Right forelimb (tissue), 1 donor: ENCODE measurements around the gene ZNF837.
"Not testable (repeated sequence)": the region's sequence is repeated elsewhere in the genome, so short reads cannot be mapped to it uniquely, and the experiment has no call there.

ENCODE experiments used
- DNase-seq: peaks from one replicate; pipeline ENCODE4 v3.0.0-alpha.2; 2018

The ZNF837 gene

GRCh38 chr19:58349590-58349989 is 31.2 kb downstream of the ZNF837 start:
- DNase-seq, result no peak

DNA sequence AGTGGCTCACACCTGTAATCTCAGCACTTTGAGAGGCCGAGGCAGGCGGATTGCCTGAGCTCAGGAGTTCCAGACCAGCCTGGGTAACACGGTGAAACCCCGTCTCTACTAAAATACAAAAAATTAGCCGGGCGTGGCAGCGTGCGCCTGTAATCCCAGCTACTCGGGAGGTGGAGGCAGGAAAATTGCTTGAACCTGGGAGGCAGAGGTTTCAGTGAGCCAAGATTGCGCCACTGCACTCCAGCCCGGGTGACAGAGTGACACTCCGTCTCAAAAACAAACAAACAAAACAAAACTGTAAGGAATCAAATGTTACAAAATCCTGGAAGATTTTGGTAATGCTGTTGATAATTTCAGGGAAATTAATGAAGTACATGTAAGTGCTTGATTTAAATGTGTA is 32.8 kb downstream of the ZNF837 start:
- not testable (repeated sequence) for DNase-seq

DNA sequence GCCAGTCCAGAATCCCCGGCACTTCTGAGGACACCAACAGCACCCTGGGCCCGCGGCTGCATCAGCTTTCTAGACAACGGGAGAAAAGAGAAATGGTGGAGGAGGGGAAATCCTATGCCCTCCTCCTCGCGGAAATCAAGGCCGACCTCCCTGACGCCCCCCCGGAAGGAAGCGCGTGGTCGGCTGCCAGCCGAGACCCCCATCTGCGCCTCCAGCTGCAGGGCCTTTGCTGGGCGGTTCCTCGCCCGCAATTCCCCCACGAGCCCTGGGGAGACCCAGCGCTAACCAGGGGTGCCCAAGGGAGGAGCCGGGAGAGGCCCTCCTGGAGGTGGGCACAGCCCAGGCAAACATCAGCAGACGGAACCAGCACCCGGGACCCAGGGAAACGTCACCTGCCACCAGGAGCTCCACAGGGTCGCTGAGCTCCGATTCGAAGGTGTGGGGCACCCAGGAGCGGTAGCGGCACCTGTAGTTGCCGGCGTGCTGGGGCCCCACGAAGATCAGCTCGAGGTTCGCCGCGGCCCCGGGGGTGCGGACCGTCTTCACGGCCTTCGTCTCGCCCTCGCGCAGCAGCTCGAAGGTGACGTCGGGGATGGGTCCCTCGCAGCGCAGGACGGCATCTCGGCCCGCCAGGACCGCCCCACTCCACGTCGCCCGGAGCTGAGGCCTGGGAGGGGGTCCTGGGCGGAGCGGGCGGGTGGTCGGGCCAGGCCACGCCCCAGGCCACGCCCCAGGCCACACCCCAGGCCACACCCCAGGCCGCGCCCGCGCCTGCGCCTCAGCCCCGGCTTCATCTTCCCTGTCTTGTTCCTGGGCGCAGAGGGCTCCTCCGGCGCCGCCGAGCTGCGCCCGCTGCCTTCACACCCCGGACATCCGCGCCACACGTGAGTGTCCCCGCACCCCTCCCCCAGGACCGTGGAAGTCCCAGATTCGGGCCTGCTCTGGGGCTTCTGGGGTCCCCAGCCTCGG is 33.6 kb downstream of the ZNF837 start:
- DNase-seq, result peak; percentile 73

DNA sequence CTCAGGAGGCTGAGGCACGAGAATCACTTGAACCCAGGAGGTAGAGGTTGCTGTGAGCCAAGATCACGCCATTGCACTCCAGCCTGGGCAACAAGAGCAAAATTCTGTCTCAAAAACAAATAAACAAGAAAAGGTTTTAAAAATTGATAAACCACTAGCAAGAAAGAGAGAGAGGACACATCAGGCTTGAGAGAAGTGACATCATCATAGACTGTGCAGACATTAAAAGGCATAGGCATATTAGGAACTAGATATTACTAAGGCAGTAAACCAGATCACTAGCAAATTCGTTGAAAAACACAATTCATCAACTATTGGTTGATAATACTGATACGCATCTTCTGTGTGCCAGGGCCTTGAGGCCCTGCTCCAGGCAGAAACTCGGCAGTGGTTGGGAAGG is 35.3 kb downstream of the ZNF837 start:
- DNase-seq, result no peak

- no peak for DNase-seq
Measured at GRCh38 chr19:58338825-58339558, 41.8 kb downstream of the ZNF837 start.

DNA sequence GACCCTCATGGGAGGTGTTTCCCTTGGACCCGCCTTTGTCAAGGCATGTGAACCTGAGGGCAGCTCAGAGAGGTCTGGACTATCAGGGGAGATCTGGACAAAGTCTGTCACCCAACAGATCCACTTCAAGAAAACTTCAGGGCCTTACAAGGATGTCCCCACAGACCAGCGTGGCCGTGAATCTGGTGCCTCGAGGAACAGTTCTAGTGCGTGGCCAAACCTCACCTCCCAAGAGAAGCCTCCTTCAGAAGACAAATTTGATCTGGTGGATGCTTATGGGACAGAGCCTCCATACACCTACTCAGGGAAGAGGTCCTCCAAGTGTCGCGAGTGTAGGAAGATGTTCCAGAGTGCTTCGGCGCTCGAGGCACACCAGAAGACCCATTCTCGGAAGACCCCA is 42.5 kb downstream of the ZNF837 start:
- DNase-seq, result no peak

- DNase-seq, result no peak
Measured at GRCh38 chr19:58336820-58337219, 44.0 kb downstream of the ZNF837 start.

DNA sequence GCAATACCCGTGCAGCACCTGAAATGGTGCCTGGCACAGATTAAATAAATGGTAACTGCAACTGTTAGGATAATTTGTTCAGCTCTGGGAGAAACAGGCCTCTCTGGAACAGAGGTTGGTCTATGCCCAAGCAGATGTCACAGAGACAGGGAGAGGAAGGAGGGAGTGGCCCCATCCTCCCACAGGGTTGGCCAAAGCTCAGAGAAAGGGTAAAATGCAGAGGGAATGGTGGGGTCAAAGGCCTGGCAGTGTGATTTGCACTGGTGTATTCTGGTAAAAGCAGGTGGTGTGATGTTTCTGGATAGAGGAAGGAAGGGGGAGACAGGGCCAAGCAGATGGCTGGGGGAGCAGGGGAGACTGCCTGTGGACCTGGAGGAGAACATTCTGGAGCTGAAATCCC is 44.6 kb downstream of the ZNF837 start:
- DNase-seq, result no peak

DNA sequence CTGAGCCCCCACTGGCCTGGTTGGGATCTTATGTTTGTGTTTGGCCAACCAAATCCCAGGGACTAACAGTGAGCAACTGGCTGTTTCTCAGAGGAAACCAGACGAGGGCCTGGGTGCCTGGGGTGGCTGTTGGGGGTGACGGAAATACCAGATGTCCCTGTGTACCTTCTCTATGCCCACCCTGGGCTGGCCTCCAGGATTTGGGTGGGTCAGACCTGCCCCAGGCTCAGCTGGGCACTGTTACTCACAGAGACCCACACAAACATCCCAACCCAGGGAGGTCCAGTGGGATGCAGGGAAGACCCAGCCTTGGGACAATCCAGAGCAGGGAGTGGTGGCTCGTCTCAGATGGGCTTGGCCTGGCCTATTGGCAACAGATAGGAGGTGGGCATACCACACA is 45.2 kb downstream of the ZNF837 start:
- DNase-seq, result no peak

GRCh38 chr19:58334691-58335249 is 46.1 kb downstream of the ZNF837 start:
- DNase-seq, result no peak

DNA sequence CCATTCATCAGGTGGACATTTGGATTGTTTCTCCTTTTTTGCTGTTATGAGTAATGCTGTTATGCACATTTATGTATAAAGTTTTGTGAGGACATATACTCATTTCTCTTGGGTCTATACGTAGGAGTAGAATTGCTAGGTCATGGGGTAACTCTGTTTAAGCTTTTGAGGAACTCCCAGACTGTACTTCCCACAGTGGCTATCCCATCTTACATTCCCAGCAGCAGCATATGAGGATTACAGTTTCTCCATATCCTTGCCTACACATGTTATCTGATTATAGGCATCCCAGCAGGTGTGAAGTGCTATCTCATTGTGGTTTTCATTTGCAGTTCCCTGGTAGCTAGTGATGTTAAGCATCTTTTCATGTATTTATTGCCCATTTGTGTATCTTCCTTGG is 48.1 kb downstream of the ZNF837 start:
- DNase-seq, result no peak

DNA sequence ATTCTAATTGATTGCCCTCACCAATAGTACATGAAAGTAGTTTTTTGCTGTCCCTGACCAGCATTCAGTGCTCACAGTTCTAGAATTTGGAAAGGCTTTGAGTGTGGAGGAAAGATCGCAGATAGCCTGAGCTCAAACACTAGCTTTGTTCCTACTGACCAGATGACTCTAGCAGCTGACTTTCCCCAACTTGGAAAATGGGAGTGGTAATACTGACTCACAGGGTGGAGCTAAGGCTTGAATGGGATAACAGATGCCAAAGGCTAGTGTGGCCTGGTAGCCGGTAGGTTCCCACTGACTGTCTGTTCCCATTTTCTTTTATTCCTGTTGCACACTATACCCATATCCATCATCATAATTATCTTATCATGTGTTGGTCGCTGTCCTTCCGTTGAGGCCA is 50.4 kb downstream of the ZNF837 start:
- no peak for DNase-seq

DNA sequence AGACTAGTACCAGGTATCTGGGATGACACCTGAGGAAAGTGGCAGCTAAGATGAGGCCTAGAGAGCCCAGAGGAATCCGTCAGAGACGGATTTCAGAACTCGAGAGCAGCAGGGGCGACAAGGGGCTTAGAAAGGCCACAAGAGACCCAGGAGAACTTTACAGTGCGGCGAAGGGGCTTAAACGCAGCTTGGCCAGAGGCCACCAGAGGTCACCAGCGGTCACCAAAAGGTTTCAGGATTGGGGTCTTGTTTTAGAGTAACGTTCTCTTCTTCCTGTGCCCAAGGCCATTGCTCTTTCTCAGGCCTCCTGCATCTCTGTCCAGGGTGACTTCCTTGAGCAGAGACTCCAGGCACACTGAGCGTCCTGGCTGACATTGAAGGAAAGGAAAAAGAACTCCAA is 51.8 kb downstream of the ZNF837 start:
- DNase-seq, result no peak

- peak; percentile 97 for DNase-seq
Measured at GRCh38 chr19:58326914-58327726, 53.7 kb downstream of the ZNF837 start, which contains the start of gene ZSCAN22. TSS of gene ZSCAN22 (plus strand) at chr19:58326994. CDS start at chr19:58334803, 7,809 bp downstream.

DNA sequence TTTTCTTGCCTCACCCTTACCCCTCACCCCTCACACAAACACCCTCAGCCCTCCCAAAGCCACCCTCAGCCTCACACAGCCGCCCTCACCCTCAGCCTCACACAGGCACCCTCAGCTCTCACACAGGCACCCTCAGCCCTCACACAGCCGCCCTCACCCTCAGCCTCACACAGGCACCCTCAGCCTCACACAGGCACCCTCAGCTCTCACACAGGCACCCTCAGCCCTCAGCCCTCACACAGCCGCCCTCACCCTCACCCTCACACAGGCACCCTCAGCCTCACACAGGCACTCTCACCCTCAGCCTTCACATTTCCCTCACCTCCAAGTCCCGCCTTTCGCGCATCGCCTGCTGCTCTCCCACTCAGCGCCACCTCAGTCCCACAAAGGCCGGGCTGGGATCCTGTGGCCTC is 54.3 kb downstream of the ZNF837 start:
- DNase-seq, result no peak

DNA sequence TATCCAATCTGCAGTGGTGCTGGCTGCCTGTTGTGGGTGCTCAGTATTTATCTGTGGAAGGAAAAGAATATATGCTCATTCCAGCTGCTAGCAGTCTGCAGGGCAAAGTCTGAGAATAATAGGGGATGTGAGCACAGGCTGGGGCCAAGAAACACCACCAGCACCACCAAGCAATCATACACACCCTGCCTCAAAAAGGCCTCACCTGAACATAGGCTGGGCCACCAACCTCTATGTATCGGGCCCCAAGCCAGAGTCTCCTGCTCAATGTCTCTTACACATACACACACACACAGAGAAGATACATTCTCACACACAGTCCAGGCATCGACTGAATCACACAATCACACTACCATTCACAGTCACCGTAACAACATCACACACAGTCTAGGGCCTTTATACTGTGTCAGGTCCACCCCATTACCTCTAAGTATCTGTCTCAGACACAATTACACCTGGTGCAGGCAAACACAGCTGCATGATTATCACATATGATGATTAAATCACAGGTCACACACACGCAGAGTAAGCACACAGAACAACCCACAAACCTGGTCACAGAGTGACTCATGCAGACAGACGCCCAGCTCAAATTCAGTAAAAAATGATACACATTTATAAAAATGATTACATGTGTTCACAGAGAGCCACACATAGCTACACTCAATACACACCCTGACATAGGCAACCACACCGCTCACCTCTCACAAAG is 55.4 kb downstream of the ZNF837 start:
- no peak for DNase-seq

DNA sequence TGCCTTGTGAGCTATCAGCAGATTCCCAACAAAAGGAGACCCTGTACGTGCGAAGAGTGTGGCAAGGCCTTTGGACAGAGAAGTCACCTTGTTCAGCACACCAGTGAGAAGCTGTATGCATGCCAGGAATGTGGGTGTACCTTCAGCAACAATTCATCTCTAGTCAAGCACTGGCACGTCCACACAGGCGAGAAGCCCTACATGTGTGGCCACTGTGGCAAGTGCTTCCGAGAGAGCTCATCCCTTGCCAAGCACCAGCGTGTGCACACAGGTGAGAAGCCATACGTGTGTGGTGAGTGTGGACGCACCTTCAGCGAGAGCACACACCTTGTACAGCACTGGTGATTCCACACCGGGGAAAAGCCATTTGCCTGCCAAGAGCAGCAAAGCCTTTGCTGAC is 61.6 kb downstream of the ZNF837 start:
- DNase-seq, result no peak

GRCh38 chr19:58318297-58318696 is 62.5 kb downstream of the ZNF837 start:
- DNase-seq, result no peak
